SH-SY5Y (cell line): ENCODE measurements around the gene MADD.

Experiments used
- GATA2 ChIP-seq: IDR thresholded peaks from 2 replicates; pipeline ENCODE4 v1.6.1; 2011; ENCODE audit warnings: mild to moderate bottlenecking, low read depth, low read length
- GATA3 ChIP-seq: IDR thresholded peaks from 2 replicates; pipeline ENCODE4 v1.6.1; 2011; ENCODE audit warnings: low read depth, mild to moderate bottlenecking, low read length, moderate library complexity

DNA sequence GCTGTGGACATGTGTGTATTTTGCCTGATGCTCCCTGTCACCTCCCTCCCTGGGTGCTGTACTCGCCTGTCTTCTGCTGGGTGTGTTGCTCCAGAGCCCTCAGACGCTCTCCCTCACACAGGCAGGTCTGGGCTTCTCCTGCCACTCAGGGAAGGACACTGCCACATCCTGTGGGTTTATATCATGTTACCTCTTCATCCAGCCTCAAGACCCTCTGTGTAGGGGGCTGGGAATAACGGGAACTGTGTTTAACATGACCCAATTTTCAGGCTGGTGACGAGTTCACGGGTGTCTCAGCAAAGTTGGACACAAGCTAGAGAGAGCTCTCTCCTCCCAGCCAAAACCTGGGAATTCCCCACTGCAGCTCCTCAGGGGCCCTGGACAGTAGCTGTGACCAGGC, 58.0 kb downstream of the MADD start:
- TF ChIP-seq GATA2 (no peak), GATA3 (no peak)
